ENCODE measurements around the gene CHMP6.

The CHMP6 gene

DNA sequence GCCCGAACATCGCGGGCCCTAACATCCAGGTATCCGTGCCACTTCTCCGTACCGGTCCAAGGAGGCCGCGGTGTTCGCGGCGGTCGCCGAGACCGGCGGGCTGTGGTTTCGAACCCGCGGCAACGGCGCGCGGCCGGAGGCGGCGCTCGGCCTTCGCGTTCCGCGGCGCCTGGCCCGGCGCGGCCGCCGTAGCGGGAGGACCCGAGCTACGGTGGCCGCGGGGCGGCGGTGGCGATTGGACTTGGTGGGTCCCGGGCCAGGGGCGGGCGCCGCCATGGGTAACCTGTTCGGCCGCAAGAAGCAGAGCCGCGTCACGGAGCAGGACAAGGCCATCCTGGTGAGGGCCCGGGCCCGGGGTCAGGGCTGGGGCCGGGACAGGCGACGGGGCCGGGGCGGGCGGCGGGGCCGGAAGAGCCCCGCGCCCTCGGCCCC lies at the start of gene CHMP6:
Gene CHMP6 (plus strand): TSS at position 197 of the 432 bp plus-strand sequence. CDS start 78 bp downstream, at position 275.
- DNase-seq: peak; percentile 34

DNA sequence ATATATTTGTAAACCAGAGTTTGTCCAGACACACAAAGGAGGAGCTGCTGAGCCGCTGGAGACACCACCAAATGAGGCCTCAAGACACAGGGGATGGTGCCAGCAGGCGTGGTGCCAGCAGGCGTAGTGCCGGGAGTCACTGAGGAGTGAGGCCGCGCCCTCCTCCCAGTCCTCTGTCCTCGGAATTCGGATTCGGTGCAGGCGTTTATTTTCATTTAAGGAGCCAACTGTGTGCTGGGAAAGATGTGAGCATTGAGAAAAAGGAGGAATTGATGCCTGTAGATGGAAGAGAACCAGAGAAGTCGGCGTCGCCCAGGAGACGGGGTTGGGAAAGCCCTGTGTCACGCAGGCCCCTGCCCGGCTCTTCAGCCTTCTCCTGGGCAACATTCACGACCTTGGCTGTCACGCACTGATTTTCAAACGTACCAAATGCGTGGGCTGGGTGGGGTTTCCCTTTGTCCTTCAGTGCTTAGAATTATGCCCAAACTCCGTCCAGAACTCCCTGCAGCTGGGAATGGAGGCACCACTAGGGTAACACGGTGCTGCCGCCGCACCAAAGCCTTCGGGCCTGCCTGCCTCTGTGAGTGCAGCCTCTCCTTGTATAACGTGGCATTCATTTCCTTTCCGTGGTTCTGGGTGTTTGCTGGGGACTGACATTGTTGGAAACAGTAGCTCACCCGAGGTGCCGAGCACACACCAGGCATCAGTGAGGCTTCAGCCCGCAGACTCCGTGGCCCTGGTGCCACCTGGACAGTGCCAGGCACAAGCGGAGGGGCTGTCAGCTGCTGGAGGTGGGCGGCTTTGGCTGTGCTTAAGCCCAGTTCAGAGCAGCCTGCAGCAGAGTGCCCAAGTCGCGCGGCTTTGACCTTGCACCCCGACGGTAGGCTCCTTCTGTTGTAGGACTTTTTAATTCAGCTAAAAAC lies 49.0 kb upstream of the CHMP6 start:
- DNase-seq: no peak

- DNase-seq: no peak
Observed at GRCh38 chr17:80943346-80944145, 48.1 kb upstream of the CHMP6 start.

DNA sequence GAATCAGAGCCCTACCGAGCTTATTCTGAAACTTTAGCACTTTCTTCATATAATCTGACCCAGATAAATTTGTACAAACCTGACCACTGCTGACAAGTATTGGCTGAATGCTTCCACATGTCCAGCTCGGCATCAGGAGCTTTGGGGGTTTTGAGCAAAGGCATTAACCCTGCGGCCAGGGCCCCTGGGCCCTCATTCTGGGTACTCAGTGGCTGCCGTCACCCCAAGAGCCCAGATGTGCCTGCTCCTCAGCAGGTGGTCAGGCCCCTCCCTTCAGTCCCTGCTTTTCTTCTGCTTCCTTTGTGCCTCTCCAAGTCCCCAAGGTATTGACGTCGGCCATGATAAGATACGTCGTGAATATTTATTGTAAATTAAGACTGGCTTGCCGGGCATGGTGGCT lies 47.3 kb upstream of the CHMP6 start:
- no peak for DNase-seq

DNA sequence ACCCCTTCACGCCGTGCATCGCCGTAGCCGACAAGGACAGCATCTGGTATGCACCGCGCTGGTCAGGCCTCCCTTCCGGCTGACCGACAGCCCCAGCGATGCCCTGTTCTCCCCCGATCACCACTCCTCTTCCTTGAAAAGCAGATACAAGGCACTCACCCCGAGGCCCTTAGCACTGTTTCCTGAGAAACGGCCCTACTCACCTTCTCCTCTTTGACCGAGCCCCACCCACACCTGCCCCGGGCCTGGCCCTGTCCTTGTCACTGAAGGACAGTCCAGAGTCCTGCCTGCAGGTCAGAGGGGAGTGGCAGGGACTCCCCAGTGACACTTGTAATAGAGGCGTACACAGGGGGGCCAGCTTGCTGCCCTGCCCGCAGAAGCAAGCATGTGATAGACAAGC lies 45.9 kb upstream of the CHMP6 start:
- DNase-seq: no peak

DNA sequence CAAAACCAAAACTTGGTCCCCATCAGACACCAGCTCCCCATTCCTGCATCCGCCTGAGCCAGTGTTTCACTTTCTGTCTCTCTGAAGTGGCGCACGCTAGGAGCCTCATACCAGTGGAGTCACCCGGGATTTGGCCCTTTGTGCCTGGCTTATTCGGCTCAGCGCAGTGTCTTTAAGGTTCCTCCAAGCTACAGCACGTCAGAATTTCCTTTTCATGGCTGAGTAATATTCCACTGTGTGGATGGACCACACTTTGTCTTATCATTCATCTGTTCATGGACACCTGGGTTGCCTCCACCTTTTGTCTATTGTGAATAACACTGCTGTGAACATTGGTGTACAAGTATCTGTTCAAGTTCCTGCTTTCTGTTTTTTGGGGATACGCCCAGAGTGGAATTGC lies 45.2 kb upstream of the CHMP6 start:
- DNase-seq: no peak

DNA sequence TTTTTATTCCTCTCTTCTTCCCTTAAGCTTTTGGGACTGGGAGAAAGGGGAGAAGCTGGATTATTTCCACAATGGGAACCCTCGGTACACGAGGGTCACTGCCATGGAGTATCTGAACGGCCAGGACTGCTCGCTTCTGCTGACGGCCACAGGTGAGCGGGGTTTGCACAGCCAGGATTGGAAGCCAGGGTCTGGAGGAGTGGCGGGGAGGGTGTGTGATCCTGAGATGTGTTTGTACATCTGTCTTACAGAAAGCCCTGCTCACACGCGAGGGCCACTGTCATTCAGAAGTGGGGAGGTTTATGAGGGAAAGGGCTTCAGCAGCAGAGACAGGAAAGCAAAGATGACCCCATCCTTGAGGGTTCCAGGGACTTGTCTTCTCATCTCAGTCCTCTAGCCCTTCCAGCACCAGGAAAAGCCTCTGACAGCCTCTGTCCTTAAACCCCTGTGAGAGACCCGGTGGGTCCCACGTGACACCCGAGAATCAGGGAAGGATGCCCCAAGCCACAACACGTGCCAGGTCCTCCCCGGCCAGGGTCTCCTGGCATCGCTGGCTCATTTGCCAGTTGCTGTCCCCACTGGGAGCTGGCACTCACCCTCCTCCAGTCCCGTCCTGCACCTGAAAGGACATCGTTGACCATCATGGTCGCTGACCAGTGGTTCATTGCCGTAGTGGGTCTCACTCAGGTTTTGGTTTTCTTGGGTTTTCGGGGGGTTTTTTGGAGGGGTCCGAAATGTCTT lies 44.3 kb upstream of the CHMP6 start:
- DNase-seq: no peak

GRCh38 chr17:80948019-80948975 lies 43.3 kb upstream of the CHMP6 start:
- no peak for DNase-seq

GRCh38 chr17:80948976-80949450 lies 42.6 kb upstream of the CHMP6 start:
- DNase-seq: no peak

GRCh38 chr17:80949451-80950421 lies 41.9 kb upstream of the CHMP6 start:
- DNase-seq: no peak

GRCh38 chr17:80950466-80951120 lies 41.0 kb upstream of the CHMP6 start:
- no peak for DNase-seq

- DNase-seq: no peak
Observed at GRCh38 chr17:80951121-80952090, 40.2 kb upstream of the CHMP6 start.

DNA sequence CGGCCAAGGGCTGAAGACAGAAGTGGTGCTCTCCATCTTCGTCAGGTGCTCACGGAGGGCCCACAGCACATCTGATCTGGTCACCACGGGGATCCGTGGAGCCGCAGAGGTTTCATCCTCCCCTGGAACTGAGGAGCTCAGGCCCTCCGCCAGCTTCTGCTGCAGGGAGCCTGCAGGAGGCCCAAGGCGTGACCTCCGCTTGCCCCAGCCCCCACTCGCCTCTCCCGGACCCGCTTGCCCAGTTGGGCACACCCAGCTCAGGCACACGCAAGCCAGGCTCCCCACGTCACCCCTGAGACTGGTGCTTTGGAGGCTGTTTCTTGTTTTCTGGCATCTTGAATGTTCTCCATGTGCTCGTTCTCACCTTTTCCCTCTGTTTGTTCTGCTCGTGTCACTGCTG lies 39.4 kb upstream of the CHMP6 start:
- DNase-seq: no peak

GRCh38 chr17:80953471-80954315 lies 37.9 kb upstream of the CHMP6 start:
- DNase-seq: no peak

- DNase-seq: no peak
Observed at GRCh38 chr17:80955078-80955477, 36.6 kb upstream of the CHMP6 start.

- DNase-seq: no peak
Observed at GRCh38 chr17:80955671-80956280, 35.9 kb upstream of the CHMP6 start.

Measured in DMS153 (cell line).